Spleen (tissue), 7 donors: ENCODE measurements around the gene C1orf141.

Experiments
- CTCF ChIP-seq, 11 experiments: fragments of 200-600 bp in 7 of 11; fragments of 450-650 bp in 4 of 11; sonication (generic) in 4 of 11; IDR thresholded peaks in 8 of 11; conservative IDR thresholded peaks in 3 of 11; 1 replicate in 7 of 11; 2 replicates in 4 of 11; pipeline versions ENCODE4 v1.4.0 to v1.8.0; 2016 to 2021; ENCODE audit warnings: antibody characterized with exemption in 11 of 11, inconsistent platforms in 4 of 11, mild to moderate bottlenecking in 1 of 11
- POLR2A ChIP-seq, 3 donors: fragments of 450-650 bp; IDR thresholded peaks; one replicate each; pipeline ENCODE4 v1.5.1; 2017; ENCODE audit warnings: antibody characterized with exemption in 3 of 3, mild to moderate bottlenecking in 1 of 3
- POLR2AphosphoS5 ChIP-seq, 3 donors: sonication (generic); formaldehyde crosslinking; IDR thresholded peaks; one replicate each; pipeline ENCODE4 v1.5.1; 2017; ENCODE audit warnings: antibody characterized with exemption in 3 of 3
- donor health status: DM: no; HTN: no; CAD: no; lungs with moderate emphysema.
- donor health status: DM: no; HTN: no; CAD: no.
- donor health status: DM: no; HTN: no; CAD: no.

GRCh38 chr1:67060811-67061218 lies 74.0 kb downstream of the C1orf141 start:
- TF ChIP-seq CTCF (IDR thresholded peaks at IDR 0.05 in 8 of 11, conservative IDR thresholded peaks at IDR 0.05 in 3 of 11) = no peak
- no peak for TF ChIP-seq POLR2A (IDR thresholded peaks at IDR 0.05)
- TF ChIP-seq POLR2AphosphoS5 (IDR thresholded peaks at IDR 0.05) = no peak
